GM23338 (cell line): Measurements from ENCODE around the gene PPM1H. TPM values are rescaled to one million over a fixed set of nuclear protein-coding genes. Genes with fewer than 3 reads are reported as not detected.

ENCODE experiments used
- ATAC-seq: fragments of 200-7000 bp; cut with Tn5 transposase; 3 replicates; pipeline ENCODE4 v1.9.1; 2020
- DNase-seq: peaks from one replicate; pipeline ENCODE4 v3.0.0-alpha.2; 2015; ENCODE audit warnings: low spot score
- H2AFZ ChIP-seq: fragments of 200-600 bp; sonication (generic); 2 replicates; pipeline ENCODE4 v1.8.0; 2016; ENCODE audit warnings: antibody characterized with exemption, mild to moderate bottlenecking, moderate library complexity
- H3F3A ChIP-seq: fragments of 200-600 bp; sonication (generic); replicated peaks from 2 replicates; pipeline ENCODE4 v1.8.0; 2017; ENCODE audit warnings: antibody characterized with exemption, mixed run types, low read depth
- H3K27ac ChIP-seq: fragments of 200-600 bp; sonication (generic); 2 replicates; pipeline ENCODE4 v1.6.1; 2016; ENCODE audit warnings: low read depth
- H3K27me3 ChIP-seq: fragments of 200-600 bp; sonication (generic); 2 replicates; pipeline ENCODE4 v1.8.0; 2016; ENCODE audit warnings: mild to moderate bottlenecking, mixed run types, moderate library complexity; ENCODE audit not compliant: insufficient read depth
- H3K36me3 ChIP-seq: fragments of 200-600 bp; sonication (generic); 2 replicates; pipeline ENCODE4 v1.8.0; 2016; ENCODE audit warnings: mild to moderate bottlenecking; ENCODE audit not compliant: insufficient read depth
- H3K4me1 ChIP-seq: fragments of 200-600 bp; sonication (generic); 2 replicates; pipeline ENCODE4 v1.8.0; 2016; ENCODE audit warnings: mild to moderate bottlenecking, moderate library complexity; ENCODE audit not compliant: insufficient read depth
- H3K4me2 ChIP-seq: fragments of 200-600 bp; sonication (generic); 2 replicates; pipeline ENCODE4 v1.7.1; 2017; ENCODE audit warnings: mixed run types
- H3K4me3 ChIP-seq: fragments of 200-600 bp; sonication (generic); 2 replicates; pipeline ENCODE4 v1.6.1; 2016; ENCODE audit warnings: mixed run types
- H3K79me2 ChIP-seq: fragments of 200-600 bp; sonication (generic); replicated peaks from 2 replicates; pipeline ENCODE4 v1.8.0; 2017; ENCODE audit warnings: mild to moderate bottlenecking; ENCODE audit not compliant: insufficient read depth
- H3K9me2 ChIP-seq: fragments of 200-600 bp; sonication (generic); 2 replicates; pipeline ENCODE4 v1.8.0; 2017; ENCODE audit not compliant: insufficient read depth
- H4K20me1 ChIP-seq: fragments of 200-600 bp; sonication (generic); replicated peaks from 2 replicates; pipeline ENCODE4 v1.8.0; 2017; ENCODE audit warnings: mild to moderate bottlenecking; ENCODE audit not compliant: insufficient read depth
- H3K27ac Mint-ChIP-seq: 2 replicates; pipeline ENCODE4 v1.8.0; 2020; ENCODE audit warnings: inconsistent platforms, mild to moderate bottlenecking, moderate library complexity, mixed read lengths
- H3K27me3 Mint-ChIP-seq: 3 replicates; pipeline ENCODE4 v1.8.0; 2022; ENCODE audit warnings: low read depth, mild to moderate bottlenecking, moderate library complexity, mixed read lengths, inconsistent platforms; ENCODE audit not compliant: insufficient read depth, poor library complexity
- H3K36me3 Mint-ChIP-seq: 3 replicates; pipeline ENCODE4 v1.8.0; 2021; ENCODE audit warnings: low read depth, mild to moderate bottlenecking, inconsistent platforms, moderate library complexity, mixed read lengths
- H3K4me1 Mint-ChIP-seq: 3 replicates; pipeline ENCODE4 v1.8.0; 2020; ENCODE audit warnings: mild to moderate bottlenecking, inconsistent platforms, mixed read lengths
- H3K4me3 Mint-ChIP-seq: 3 replicates; pipeline ENCODE4 v1.8.0; 2021; ENCODE audit warnings: moderate library complexity, mild to moderate bottlenecking, inconsistent platforms, mixed read lengths
- H3K9me3 Mint-ChIP-seq: 3 replicates; pipeline ENCODE4 v1.8.0; 2020; ENCODE audit warnings: moderate library complexity, mild to moderate bottlenecking, inconsistent platforms, mixed read lengths
- CTCF ChIP-seq, 2 experiments: fragments of 200-600 bp in 1 of 2; sonication (generic) in 1 of 2; conservative IDR thresholded peaks; 2 replicates each; pipeline versions ENCODE4 v1.5.1 to v1.6.1; 2016 to 2017; ENCODE audit warnings: antibody characterized with exemption in 2 of 2, low read depth in 2 of 2, mild to moderate bottlenecking in 2 of 2, moderate library complexity in 1 of 2
- EZH2 ChIP-seq: fragments of 200-600 bp; sonication (generic); IDR thresholded peaks from one replicate; pipeline ENCODE4 v1.8.0; 2017; ENCODE audit warnings: antibody characterized with exemption, mild to moderate bottlenecking, low read depth; ENCODE audit not compliant: unreplicated experiment
- NANOG ChIP-seq: IDR thresholded peaks from 2 replicates; pipeline ENCODE4 v1.6.1; 2016; ENCODE audit warnings: antibody characterized with exemption, borderline replicate concordance
- REST ChIP-seq: IDR thresholded peaks from one replicate; pipeline ENCODE4 v1.6.1; 2018; ENCODE audit warnings: antibody characterized with exemption; ENCODE audit not compliant: unreplicated experiment
- STAT1 ChIP-seq: IDR thresholded peaks from one replicate; pipeline ENCODE4 v1.6.1; 2016; ENCODE audit warnings: antibody characterized with exemption; ENCODE audit not compliant: unreplicated experiment
- ZNF114 ChIP-seq: fragments of 250-450 bp; sonication (Bioruptor Pico); IDR thresholded peaks from 2 replicates; pipeline ENCODE4 v1.5.0; 2020; ENCODE audit warnings: mild to moderate bottlenecking, moderate library complexity
- ZNF331 ChIP-seq: fragments of 250-450 bp; sonication (Bioruptor Pico); IDR thresholded peaks from 2 replicates; pipeline ENCODE4 v1.5.0; 2020; ENCODE audit warnings: low read depth, mild to moderate bottlenecking, moderate library complexity
- polyA plus RNA-seq: library from polyadenylated mRNA; unstranded; fragments of >200 nt; fragmentation: Nextera tagmentation; extraction: Ambion mirVana; gene quantifications from 2 replicates; pipeline ENCODE4 v1.2.1, GENCODE V29; 2016
- total RNA-seq: library from RNA; depleted of rRNA; stranded (reverse); fragments of >200 nt; shearing (Covaris generic); gene quantifications from 2 replicates; pipeline ENCODE4 v1.2.3, GENCODE V29; 2014

Gene PPM1H
- total and polyA plus RNA-seq, 2 experiments from 2014 or later = 11.4 to 41.2 TPM

GRCh38 chr12:62713723-62714122 lies 221.2 kb downstream of the PPM1H start (continued):
- no peak for TF ChIP-seq CTCF (conservative IDR thresholded peaks at IDR 0.05; ENCODE audit: low read depth in 2 of 2)
- TF ChIP-seq STAT1 = no peak
- TF ChIP-seq ZNF331 = no peak

- Mint-ChIP-seq H3K36me3 (peaks cover 10% of the 10 kb centered on the region), H3K4me1 (peaks cover 62% of the 10 kb centered on the region), H3K27ac (no peak overlapping the region; the same call in 1 of the 2 replicates), H3K4me3 (no peak overlapping the region), H3K9me3 (no peaks in the 10 kb centered on the region), H3K27me3 (peaks cover 12% of the 10 kb centered on the region)
- no peak overlapping the region for H3K4me2 ChIP-seq
- ATAC-seq = no peak
- no peaks in the 10 kb centered on the region for H3F3A ChIP-seq
- TF ChIP-seq ZNF114 (CRISPR knock-in tag) (no peak), NANOG (no peak), EZH2 (no peak), STAT1 (no peak), REST (no peak)
- peaks cover 3% of the 10 kb centered on the region; the same call in 1 of the 2 replicates for H3K36me3 ChIP-seq
- no peaks in the 10 kb centered on the region for H3K79me2 ChIP-seq
- H3K4me1 ChIP-seq = peaks cover 24% of the 10 kb centered on the region
- H4K20me1 ChIP-seq = no peaks in the 10 kb centered on the region; the same call in 1 of the 2 replicates
- H3K27me3 ChIP-seq = no peaks in the 10 kb centered on the region
- H3K9me2 ChIP-seq = no peaks in the 10 kb centered on the region
- H2AFZ ChIP-seq = no peak overlapping the region
- DNase-seq = no peak
- H3K27ac ChIP-seq = 0 out of 2 replicates have a peak overlapping the region, but pooled peaks have one; percentile 66
- no peak overlapping the region for H3K4me3 ChIP-seq
These were observed 222.0 kb downstream of the PPM1H start for GRCh38 chr12:62712681-62713573.
